HG03460 (cell line): ENCODE results near the gene UCN2.
A peak's percentile ranks its signal among the peaks of the same experiment; 100 is the strongest.
"Not testable (repeated sequence)": the region's sequence is repeated elsewhere in the genome, so short reads cannot be mapped to it uniquely, and the experiment has no call there.

Experiments used
- ATAC-seq: cut with Tn5 transposase; IDR thresholded peaks from one replicate; pipeline ENCODE4 v1.9.1; 2021; ENCODE audit not compliant: unreplicated experiment

UCN2 gene

DNA sequence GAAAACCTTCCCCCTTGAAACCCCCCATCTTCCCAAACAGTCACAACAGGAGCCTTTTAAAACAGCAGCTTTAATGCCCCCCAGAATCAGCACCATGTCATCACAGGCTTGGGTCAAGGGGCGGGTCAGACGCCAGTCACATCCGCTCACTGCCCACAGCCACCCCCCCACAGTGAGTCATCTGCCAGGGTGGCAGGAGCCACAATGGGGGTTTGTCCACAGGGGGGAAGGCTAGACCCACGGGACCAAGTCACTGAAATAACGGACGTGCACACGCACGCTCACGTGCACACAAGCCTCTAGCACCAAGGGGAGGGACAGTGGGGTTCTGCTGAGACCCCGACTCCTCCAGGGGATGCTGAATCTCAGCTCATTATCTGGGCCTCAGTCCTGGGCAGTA is 441 bp upstream of the UCN2 start:
- no peak for ATAC-seq

DNA sequence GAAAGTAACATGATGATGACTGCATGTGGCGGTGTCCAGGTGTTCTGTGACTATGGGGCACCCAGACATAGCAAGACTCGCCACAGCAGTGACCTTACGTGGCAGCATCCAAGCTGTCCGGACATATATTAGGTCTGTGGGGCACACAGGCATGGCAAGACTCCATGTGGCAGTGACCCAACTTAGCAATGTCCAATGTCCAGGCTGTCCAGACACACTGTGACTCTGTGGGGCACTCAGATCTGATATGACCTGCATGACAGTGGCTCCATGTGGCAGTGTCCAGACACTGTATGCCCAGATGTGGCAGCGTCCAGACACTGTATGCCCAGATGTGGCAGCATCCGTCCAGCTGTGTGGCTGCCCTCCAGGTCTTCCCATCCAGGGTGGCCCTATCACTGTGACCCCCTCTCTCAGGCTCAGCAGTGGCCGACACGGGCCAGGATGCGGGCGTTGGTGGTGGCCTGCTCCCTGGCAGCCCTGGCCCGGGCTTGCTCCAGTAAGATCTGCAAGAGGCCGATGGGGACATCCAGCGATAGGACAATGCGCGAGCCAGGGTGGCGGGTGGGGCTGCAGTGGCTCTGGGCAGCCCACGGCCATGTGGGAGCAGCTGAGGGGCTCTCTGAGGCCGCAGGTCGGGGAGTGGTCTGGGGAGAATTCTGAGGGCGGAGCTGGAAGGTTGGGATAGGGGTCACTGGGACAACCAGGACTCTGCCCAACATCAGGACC is 1.1 kb downstream of the UCN2 start:
- ATAC-seq, result no peak

DNA sequence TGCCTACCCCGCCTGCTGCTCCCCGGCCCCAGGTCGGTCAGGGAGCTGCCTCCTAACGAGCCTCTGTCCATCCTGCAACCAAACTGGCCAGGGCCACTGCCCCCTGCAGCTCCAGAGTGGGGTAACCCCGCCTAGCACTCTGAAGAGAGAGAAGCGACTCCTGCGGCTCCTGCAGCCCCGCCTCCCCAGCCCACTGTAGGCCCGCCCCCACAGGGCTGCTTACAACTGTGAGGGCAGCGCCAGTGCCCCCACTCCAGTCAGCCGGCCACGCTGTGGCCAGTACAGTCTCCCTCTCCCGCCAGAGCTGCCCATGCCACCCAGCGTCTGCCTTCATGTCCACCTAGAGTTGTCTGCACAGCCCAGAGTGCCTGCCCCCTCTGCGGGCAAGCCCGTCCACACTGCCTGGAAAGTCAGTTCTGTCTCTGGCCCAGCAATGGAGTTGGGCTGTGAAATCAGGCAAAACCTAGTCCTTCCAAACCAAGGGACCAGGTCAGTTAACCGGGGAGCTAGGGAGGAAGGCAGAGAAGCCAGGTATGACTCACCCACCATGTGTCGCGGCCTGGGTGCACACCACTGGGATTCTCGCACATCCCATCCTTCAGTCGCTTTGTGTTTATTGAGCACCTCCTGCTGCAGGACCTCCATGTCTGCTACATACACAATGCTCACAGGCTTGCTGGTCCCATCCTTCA is 2.4 kb downstream of the UCN2 start:
- ATAC-seq, result no peak

DNA sequence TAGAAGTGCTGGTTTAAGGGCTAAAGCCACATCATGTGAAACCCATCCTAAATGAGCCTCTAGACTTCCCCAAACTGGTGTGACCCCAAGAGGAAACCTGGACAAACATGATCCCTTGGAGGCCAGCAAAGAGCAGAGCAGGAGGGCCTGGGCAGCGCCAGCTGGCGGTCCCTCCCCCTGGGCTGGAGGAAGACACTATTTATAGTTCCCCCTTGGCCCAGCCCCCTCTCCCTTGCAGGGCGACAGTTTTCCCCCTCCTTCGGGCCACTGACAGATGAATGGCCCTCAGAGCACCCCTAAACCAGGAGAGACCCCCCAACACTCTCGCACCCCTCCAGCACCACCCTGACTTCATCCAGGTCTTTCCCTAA is 2.9 kb downstream of the UCN2 start:
- no peak for ATAC-seq

DNA sequence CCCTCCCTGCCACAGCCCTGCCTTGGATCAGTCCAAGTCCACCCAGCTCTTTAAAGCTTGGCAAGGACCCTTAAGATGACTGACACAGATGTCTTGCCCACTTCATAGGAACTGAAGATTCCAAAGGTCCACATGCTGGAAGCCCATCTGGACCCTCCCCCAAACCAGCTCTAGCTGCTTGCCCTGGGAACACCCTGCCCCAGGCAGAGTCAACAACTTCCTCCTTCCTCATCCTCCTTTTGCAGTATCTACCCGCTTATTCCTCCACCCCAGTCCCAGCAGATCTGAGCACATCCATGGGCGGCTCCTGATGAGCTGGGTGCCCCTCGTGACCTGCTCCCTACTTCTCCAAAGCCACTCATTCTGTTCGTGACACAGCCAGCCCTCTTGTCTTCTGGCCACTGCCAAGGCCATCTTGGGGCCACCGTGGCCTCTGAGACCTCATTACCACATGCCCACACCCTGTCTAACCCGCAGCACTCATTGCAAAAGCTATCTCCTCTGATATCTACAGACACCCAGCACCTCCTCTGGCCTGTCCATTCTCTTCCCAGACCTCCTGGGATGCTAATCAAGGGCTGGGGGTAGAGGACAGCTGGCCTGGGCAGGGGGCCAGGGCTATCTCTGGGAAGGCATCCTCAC is 5.0 kb downstream of the UCN2 start:
- ATAC-seq, result no peak

DNA sequence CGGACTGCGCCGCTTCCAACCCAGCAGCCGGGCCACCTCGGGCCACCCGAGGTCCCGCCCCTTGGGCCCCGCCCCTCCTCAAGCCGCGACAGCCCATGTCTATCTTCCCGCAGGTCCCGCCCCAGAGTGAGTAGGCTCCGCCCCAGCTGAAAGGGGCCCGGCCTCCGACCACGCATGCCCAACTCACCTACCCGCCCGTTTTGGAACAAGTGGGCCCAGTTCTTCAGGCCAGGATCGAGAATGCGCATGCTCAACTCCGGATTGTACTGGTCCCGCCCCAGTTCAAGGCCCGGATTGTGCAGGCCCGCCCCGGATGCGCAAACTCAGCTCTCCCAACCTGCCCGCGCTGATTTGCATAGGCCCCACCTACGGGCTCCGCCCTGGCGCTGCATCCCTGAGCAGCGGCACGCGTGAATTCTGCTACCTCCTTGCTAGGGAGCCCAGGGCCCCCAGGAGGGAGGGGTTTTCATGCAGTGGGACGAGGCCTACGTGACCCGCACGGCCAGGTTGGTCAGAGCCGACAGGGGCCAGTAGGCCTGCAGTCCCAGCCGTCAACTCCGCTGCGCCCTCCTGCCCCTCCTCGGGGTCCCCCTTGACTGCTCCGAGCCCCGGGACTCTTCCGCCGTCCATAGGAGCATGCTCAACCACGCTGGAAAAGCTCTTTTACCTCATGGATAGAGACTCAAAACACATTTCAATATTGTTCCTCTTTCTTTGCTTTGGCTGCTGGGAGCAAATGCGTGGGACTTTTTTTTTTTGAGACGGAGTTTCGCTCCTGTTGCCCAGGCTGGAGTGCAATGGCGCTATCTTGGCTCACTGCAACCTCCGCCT is 6.6 kb downstream of the UCN2 start, which contains the start of gene PFKFB4:
Gene PFKFB4 (minus strand): TSS at position 8 of the 831 bp plus-strand sequence. CDS start 26 bp downstream, outside the sequence.
- peak; percentile 81 for ATAC-seq

DNA sequence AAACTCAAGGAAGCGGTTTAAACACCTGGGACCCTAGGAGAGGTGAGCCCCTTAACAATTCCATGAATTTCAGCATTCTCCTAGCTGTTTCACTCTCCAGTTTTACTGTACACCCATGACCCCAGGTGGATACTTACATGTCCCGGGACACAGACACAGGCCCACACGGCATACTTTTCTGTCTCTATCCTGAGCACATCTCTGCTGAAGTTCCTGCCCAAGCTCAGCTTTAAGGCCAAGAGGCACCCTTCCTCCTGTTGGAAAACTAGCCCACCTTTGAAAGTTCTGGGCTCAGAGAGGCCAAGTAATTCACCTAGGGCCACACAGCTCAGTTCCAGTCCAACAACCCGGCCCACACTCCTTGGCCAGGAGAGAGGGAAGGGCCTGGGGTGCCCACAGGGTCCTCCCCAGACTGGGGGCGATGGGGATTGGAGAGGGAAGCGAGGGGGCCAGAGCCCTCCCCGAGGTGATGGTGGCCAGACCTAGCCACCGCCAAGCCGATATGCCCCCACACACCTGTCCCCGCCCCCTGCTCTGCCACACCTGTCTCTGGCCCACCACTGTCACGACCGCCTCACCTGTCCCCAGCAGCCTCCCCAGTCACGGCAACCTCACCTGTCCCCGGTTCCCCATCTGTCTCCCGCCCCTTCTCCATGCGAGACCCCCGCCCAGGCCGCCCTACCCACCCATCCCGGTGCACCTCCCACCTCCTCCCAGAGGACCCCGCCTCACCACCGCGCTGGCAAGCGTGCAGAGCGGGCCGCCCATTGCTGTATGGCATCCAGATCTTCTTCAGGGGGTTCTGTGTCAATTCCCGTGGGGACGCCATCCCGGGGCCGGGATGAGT is 7.4 kb downstream of the UCN2 start:
- ATAC-seq, result no peak

DNA sequence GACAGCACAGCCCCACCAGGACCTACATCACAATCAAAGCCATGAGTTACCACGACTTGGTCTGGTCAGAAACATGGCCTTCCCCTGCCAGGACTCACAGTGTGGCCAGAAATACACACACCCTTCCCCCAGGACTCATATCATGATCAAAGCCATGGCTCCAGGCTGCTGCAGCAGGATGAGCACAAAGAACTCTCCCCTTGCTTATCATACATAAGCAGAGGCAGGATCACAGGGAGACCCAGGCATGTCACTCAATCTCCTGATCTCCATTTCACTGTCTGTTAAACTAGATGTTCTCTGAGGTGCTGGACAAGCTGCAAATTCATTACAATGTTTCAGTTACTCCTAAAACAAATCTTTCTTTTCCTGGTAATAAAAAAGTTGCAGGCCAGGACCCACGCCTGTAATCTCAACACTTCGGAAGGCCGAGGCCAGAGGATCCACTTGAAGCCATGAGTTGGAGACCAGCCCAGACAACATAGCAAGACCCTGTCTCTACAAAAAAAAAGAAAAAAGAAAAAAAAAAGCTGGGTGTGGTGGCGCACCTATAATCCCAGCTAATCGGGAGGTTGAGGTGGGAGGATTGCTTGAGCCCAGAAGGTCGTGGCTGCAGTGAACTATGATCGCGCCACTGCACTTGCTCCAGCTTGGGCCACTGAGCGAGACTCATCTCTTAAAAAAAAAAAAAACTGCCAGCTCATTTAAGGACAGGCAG is 8.2 kb downstream of the UCN2 start:
- ATAC-seq, result no peak

DNA sequence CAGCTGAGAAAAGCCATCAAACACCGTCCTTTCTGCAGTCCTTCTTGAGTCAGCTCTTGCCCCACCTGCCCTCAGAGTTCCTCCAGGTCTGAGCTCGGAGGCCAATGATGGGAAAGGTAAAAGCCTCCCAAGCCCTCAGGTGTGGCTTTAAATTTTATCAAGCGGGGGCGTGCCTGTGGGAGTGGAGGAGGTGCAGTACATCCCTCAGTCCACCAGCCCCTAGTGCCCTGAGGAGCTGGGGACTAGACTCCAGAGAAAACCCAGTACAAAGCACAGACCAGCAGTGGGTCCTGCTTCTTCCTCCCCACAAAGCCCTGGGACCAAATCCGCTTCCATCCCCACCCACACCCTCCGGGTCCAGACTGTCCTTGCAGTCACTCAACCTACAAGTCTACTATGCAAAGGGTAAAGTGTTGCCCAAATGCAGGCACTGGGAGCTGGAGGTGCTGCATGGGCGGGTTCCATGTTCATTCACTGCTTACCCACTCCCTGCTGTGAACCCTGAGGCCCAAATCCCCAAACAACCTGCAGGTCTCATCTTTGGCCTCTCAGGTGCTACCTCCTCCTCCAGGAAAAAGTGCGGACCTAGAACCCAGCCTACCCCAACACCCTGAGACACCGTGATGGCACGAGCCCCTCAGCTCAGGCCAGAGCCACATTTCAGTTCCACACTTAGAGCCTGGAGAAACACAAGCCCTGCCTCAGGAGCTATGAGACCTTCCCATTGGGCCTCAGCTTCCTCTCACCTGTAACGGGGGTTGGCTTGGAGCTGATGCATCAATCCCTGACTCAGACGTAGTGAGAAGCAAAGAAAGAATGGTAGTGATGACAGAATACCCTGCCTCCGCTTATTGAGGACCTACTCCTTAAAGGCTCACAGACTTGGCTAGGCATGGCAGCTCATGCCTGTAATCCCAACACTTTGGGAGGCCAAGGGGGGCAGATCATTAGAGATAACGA is 9.4 kb downstream of the UCN2 start:
- no peak for ATAC-seq

DNA sequence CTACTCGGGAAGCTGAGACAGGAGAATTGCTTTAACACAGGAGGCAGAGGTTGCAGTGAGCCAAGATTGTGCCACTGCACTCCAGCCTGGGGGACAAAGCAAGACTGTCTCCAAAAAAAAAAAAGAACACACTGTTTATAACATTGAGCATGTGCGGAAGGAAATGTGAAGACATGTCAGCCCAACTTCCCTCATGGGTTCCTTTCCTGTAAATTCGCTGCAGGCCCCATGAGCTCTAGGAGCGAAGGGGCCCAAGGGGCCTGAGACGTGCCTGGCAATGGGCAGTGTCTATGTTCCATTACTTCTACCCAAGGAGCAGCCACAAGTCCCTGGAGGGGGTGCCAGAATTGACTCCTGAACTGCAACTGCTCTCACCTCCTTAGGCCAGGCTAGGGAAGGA is 10.2 kb downstream of the UCN2 start:
- no peak for ATAC-seq

DNA sequence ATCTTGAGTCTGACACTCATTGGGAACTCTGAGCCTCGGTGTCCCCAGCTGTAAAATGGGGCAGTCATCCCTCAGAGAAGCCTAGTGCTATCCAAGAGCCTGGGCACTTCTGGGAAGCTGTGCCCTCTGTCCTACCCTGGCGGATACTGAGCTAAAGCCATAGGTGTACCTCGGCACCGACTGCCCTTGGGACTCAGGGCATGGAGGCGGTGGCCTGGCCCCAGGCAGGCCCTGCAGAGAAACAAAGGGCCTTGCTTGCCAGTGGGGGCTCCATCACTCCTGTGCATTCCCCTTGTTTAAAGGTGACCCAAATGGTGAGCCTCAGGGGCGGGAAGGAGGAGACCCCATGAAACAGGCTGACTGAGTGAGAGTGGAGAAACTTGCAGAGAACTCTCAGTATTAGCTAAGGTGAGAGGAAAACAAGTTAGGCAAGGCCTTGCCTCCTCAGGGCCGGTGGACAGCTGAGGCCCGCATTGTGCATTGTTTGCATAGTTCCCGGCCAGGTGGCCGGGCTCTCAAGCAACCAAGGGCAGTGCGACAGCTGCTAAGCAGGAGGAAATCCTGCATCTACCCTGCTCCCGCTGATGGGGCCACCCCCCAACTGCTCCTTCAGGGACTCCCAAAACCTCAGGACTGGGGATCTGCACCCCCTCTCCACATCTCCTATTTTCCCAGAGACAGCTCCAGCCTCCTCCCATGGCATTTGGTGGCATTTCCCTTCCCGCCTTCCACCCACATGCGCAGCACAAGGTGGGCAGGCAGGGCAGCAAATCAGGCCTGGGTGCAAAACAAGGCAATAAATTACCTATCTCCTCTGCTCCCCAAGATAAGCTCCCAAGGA is 11.2 kb downstream of the UCN2 start:
- ATAC-seq, result no peak

DNA sequence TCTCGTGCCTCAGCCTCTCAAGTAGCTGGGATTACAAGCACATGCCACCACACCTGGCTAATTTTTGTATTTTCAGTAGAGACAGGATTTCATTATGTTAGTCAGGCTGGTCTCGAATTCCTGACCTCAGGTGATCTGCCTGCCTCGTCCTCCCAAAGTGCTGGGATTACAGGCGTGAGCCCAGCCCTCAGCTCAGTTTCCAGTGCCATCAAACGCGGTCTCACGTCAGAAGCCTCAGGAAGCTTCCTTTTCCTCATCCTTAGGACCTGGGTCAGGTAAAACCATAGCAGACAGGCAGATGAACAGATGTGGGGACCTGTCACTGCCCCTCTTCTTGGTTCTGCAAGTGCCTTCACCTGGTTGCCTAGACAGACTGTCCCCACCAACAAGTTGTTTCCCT is 11.9 kb downstream of the UCN2 start:
- not testable (repeated sequence) for ATAC-seq

DNA sequence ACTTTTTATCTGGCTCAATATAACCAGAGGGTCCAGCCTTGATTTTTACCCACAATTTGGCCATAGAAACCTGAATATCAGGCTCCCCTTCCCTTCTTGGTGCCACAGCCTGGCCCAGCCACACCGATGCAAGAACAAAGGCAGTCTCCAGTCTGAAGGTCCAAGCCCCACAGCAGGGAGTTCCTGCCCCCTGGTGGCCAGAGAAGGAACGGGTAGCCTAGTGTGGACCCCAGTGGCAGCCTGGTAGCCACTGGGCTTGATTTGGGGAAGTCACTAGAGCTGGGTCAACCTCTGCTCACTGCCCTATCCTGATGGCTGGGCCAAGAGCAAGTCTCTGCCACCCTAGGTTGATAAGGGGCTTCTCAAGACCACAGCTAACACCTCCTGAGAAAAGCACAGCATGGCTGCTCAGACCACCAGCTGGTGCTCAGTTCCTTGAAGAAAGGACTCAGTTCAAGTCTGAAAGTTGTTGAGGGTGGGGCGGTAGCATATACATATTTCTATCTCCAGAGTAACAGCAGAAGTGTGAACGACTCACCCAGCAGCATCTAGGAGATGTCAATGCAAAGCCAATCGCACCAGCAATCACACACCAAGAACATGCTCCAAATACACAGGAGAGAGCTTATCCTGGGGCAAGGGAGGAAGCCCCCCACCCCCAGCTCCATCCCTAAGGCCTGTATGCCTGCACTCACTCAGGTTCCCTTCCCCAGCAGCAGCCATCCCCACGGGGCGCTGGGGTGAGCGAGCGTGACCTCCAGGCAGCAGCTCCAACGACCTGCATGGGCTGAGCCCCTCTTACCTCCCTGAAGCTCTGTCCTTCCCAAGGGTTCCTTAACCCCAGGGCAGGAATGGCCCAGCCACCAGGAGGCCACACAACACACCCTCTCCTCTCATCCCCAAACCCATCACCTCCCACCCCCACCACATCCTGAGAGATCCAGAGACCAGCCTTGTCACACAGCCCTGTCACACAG is 14.6 kb downstream of the UCN2 start:
- no peak for ATAC-seq

DNA sequence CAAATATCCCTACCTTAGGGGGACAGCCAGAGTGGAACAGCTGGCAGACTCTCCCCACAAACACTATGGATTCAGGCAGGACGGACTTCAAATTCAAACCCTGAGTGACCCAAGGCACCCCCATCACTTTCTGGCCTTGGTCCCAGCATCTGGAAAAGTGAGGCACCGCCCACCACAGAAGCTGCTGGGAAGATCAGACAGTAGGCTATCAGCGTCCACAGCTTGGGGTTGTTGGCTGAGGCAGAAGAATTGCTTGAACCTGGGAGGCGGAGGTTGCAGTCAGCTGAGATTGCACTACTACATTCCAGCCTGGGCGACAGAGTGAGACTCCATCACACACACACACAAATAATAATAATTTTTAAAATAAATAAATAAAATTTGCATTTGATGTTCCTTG is 15.5 kb downstream of the UCN2 start:
- no peak for ATAC-seq

DNA sequence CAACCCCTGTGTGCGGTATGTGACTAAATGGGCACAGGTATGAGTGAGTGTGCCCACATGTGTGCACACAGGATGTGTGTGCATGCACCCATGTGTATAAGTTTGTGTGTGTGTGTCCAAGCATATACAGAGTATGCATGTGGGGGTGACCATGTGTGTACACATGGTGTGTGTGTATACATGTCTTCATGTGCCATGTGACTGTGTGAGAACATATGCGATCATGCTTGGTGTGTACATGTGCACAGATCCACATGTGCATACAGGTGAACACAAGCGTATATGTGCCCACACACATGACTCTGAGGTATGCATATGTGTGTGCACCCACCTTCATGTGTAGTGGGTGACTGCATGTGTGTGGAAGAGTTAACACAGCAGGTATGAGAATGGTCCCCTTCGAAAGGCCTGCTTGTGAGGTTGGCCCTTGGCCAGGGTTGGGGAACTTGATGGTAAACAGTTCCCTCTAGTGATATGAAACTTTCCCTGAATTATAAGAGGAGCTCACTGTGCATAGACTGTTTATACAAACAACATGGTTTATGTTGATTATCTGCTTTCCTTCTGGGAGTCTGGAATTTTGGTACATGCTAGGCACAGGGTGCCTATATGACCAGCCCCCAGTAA is 17.3 kb downstream of the UCN2 start:
- ATAC-seq, result no peak

DNA sequence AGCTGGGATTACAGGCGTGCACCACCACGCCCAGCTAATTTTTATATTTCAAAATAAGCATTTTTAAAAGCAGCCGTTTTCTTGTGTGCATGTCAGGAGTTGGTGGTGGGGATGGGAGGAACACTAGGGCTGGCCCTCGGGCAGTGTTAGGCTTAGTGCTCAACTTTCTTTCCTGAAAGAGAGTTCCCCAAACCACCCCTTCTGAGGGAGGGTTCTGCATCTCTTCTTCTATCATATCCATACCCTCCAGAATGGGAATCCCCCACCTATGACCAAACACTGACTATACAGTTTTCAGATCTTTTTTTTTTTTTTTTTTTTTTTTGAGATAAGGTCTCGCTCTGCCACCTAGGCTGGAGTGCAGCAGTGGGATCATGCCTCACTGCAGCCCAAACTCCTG is 19.4 kb downstream of the UCN2 start:
- ATAC-seq, result no peak
